ENCODE measurements around the gene MOCS1.
A peak's percentile ranks its signal among the peaks of the same experiment; 100 is the strongest.
"Not testable (repeated sequence)": the region's sequence is repeated elsewhere in the genome, so short reads cannot be mapped to it uniquely, and the experiment has no call there.

The MOCS1 gene

DNA sequence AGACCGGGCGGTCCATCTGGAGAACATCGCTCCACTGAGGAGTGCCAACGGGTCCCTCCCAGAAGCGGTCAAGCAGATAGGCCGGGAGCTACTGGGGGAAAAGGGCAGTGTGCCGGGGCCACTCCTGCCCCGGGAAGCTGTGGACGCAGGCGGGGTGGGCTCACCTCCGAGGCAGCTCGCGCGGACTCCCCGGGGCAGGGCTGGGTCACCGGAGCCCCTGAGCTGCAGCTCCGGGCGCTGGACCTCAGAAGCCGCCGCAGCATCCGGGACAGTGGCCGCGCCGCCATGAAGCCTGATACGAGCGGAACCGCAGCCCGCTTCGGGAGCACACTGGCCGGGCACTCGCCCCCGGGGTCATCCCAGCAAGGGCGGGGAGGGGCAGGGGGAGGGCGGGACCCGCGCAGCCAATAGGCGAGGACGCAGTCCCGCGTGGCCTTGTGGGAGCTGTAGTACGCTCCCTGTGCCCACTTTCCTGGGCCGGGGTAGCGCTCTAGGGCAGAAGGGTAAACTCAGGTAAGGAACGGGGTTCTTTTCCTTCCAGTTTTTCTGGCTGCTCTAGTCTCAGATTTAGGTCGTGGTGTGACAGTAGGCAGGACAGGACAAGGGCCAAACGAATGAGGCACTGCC, at the start of gene MOCS1:
Gene MOCS1, minus strand, starts transcription at position 332 of the 627 bp plus-strand sequence. Its CDS starts 45 bp downstream, at position 287.
- FAIRE-seq = no peak

DNA sequence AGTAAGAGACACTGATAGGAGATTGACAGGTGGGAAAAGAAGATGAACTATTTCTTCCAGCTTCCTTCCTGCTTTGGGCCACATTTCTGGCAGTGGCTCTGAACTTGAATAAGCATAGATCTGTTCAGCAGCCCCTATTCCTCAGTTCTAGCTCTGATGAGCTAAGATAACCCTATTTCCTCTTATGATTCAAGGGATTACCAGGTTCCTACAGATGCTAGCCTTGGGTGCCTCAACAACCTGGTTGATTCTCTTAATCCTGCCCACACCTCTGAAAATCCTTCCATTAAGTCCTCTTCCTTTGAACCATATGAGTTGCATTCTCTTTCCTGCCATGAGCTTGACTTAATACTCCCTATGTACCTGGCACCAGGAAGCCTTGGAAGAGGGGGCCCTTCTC, 49.8 kb upstream of the MOCS1 start:
- FAIRE-seq = no peak

DNA sequence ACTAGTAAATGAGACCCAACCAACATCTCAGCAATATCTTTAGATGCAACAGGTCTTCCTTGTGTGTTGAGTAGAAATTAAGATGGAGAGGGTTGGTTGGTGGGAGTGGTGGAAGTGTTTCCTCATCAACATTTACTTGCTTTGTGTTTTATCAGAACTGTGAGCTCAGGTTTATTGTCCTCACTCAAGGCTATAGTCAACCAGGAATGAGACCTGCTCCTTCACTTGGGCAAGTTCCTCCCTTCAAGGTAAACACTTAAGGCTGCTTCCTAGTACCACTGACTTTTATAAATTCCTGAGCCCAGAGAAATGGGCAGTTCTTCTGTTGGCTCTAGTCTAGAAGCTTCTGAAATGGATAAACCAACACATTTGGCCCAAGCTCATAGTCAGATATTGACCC, 48.9 kb upstream of the MOCS1 start:
- FAIRE-seq = no peak

- FAIRE-seq = no peak
Measured at GRCh38 chr6:39982720-39983119, 48.5 kb upstream of the MOCS1 start.

DNA sequence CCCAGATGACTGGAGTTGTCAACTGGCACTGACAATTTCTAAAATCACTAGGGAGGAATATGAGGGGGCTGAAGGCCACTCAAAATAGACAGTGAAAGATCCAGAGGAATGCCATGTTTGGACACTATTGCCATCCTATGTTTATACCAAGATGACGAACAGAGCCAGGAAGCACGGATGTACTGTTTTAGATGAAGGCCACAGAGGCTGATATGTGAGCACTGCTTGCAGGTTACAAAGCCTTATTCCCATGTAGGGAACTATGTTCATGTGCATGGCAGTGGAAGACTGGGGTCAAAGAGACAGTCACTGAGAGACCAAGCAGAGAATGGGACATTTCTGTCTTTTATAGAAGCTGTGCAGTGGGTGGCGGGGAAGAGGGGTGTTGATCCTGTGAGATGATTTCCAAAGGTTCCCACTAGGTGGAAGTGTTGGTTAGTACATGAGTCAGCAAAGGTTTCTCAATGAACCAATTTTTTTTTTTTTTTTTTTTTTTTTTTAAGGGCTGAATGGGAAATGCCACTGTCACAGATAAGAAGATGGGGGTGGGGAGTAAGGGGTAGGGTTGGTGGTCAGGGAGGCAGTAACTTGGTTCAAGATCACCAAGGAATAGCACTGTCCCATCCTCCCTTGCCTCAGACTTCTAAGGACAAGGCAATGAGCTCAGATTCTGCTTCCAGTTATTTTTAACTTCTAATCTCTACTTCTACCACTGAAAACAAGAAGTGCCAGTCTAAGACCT, 46.7 kb upstream of the MOCS1 start:
- FAIRE-seq = peak; percentile 95

GRCh38 chr6:39979461-39980328, 45.4 kb upstream of the MOCS1 start:
- no peak for FAIRE-seq

DNA sequence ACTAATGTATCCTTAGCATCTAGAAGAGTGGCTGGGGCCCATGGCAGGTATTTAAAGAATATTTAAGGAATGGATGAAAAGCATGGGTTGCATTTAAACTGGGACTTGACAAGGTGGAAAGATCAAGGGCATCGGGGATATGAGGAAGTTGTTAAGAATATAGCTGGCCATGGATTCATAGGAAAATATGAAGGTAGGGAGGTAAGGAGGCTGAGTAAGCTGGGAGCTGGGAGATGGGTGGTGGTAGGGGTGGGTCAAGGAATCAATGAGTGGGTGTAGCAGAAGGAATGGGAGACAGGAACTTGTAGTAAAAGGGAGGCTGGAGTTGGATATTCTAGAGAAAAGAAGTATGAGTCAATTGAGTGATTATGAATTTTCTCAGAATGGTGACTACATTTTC, 44.0 kb upstream of the MOCS1 start:
- no peak for FAIRE-seq

GRCh38 chr6:39973661-39974060, 39.4 kb upstream of the MOCS1 start:
- no peak for FAIRE-seq

GRCh38 chr6:39972717-39973116, 38.5 kb upstream of the MOCS1 start:
- not testable (repeated sequence) for FAIRE-seq

GRCh38 chr6:39971131-39971530, 36.9 kb upstream of the MOCS1 start:
- not testable (repeated sequence) for FAIRE-seq

GRCh38 chr6:39965751-39966150, 31.5 kb upstream of the MOCS1 start:
- FAIRE-seq = no peak

- FAIRE-seq = no peak
Measured at GRCh38 chr6:39964530-39964929, 30.3 kb upstream of the MOCS1 start.

GRCh38 chr6:39964094-39964493, 29.8 kb upstream of the MOCS1 start:
- FAIRE-seq = no peak

GRCh38 chr6:39962831-39963230, 28.6 kb upstream of the MOCS1 start:
- FAIRE-seq = no peak

DNA sequence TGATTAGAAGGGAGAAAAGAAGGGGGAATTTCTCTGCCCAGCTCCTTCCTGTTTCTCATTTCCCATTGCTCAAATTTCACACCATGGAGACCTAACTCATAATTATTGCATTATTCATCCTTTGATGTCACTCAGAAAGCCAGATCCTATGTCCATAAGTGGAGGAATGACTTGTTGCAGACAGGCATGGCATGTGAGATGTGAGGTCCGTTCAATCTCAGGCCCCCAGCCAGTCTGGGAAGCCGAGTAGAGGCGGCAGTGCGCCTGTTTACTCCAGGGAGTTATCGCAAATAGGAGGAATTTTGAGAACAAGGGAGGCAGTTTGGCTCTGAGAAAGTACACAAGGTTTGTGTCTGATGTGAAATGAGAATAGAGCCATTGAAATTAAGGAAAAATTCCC, 26.9 kb upstream of the MOCS1 start:
- FAIRE-seq = no peak

DNA sequence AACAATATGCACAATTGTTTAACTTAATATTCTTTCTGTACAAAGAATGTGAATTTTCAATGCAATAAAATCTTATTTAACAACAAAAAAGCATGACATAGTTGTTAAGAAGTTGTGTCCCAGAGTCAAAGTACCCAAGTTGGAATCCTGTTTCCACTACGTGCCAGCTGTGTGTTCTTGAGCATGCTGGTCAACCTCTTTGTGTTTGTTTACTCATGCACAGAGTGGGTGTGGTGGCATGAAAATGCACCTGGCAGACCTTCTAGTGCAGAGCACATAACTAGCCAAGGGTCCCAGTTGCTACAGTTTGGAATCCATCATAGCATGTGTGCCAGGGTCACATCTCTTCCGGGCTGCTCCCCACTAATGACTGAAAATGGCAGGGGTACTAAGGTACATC, 24.7 kb upstream of the MOCS1 start:
- no peak for FAIRE-seq

GRCh38 chr6:39956936-39957335, 22.7 kb upstream of the MOCS1 start:
- no peak for FAIRE-seq

GRCh38 chr6:39953076-39953618, 18.9 kb upstream of the MOCS1 start:
- no peak for FAIRE-seq

DNA sequence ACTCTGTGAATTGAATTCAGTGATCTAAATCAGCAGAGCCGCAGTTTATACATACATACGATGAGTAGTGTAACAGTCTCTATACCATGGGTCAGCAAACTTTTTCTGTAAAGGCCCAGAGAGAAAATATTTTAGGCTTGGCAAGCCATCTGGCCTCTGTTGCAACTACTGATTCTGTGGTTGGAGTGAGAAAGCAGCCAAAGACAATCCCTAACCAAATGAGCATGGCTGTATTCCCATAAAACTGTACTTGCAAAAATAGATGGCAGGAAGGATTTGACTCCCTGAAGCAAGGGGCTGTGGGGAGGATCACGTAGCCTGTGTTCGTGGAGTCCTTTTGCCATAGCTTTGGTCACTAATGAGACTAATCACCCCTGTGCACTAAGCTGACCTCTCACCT, 17.9 kb upstream of the MOCS1 start:
- FAIRE-seq = no peak

DNA sequence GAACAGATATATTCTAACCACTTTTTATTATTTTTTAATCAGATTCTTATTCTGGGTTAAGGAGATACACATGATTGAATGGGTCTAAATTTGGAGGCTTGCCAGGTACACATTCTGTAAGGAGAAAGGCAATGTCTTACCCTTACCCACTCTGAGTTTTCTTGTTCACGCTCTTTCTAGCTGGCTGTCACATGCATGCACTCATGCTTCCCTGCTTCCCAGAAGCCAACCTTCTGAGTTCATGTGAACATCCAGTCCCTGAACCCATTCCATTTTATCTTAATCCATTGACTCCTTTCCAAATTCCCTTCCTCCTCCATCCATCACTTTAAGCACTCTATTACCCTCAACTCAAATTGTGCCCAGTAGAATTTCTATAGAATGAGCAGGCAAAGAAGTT, 17.5 kb upstream of the MOCS1 start:
- FAIRE-seq = no peak

DNA sequence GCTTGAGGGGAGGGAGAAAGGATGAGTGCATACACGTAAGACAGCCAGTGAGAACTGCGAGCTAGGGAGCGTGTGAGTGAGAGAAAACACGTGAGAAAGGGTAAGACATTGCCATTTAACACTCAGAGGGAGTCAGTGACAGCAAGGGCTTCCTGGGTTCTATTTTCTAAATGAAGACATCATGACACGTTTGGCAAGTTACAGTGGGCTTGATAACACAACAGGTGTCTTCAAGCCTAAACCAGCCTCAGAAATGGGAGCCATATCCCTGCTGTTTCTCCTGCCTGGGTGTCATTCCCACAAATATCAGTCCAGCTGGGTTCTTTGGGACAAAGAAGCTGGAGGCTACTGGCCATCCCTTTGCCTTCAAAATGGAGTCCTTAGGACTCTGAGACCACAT, 16.9 kb upstream of the MOCS1 start:
- no peak for FAIRE-seq

GRCh38 chr6:39950125-39950720, 16.0 kb upstream of the MOCS1 start:
- FAIRE-seq = no peak

DNA sequence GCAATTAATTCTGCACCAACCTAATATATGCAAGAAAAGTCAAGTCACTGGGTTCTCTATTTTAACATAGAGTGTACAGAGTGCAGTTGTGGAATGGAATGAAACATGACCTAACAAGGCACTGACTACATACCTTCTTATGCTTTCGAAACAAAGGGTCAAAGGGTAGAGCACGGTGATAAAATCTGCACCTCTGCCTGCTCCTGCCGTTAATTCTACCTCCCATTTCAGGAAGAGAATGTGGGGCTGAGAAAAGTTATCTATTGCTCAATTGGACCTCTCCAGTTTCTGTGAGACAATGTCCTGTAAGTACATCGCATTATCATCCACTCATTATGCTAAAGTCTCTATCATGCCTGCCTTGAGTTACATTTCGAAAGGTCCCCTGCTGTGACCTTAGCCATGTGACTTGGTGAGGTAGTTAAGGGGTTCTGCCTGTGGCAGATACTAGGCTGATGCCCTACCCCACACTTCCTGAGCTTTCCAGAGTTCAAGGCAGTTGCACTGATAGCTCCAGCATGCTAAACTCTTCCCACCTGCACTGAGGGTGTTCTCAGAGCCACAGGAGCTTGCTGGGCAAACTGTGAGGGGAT, 14.0 kb upstream of the MOCS1 start:
- no peak for FAIRE-seq

Data from islet of Langerhans (tissue), 1 donor.